Measurements from ENCODE around the gene KRTAP10-7. TPM values are rescaled to one million over a fixed set of nuclear protein-coding genes. Genes with fewer than 3 reads are reported as not detected.
A peak's percentile ranks its signal among the peaks of the same experiment; 100 is the strongest.
"Not testable (repeated sequence)": the region's sequence is repeated elsewhere in the genome, so short reads cannot be mapped to it uniquely, and the experiment has no call there.

Gene KRTAP10-7
- total RNA-seq, 1 donor from 2014 or later = not detected

GRCh38 chr21:44594406-44594916, 5.9 kb upstream of the KRTAP10-7 start:
- DNase-seq (ENCODE audit: low read depth) = no peak
- H3K27me3 ChIP-seq (ENCODE audit: control insufficient read depth, insufficient read depth, low read length) = peaks cover 14% of the 10 kb centered on the region
- H3K4me3 ChIP-seq (ENCODE audit: low read depth, low read length) = no peak overlapping the region
- no peaks in the 10 kb centered on the region for H3K36me3 ChIP-seq (ENCODE audit: control insufficient read depth, insufficient read depth, low read length)
- TF ChIP-seq, protein P1, sequence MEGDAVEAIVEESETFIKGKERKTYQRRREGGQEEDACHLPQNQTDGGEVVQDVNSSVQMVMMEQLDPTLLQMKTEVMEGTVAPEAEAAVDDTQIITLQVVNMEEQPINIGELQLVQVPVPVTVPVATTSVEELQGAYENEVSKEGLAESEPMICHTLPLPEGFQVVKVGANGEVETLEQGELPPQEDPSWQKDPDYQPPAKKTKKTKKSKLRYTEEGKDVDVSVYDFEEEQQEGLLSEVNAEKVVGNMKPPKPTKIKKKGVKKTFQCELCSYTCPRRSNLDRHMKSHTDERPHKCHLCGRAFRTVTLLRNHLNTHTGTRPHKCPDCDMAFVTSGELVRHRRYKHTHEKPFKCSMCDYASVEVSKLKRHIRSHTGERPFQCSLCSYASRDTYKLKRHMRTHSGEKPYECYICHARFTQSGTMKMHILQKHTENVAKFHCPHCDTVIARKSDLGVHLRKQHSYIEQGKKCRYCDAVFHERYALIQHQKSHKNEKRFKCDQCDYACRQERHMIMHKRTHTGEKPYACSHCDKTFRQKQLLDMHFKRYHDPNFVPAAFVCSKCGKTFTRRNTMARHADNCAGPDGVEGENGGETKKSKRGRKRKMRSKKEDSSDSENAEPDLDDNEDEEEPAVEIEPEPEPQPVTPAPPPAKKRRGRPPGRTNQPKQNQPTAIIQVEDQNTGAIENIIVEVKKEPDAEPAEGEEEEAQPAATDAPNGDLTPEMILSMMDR (IDR thresholded peaks at IDR 0.05; ENCODE audit: insufficient read depth, low read length, poor library complexity, severe bottlenecking) = no peak

DNA sequence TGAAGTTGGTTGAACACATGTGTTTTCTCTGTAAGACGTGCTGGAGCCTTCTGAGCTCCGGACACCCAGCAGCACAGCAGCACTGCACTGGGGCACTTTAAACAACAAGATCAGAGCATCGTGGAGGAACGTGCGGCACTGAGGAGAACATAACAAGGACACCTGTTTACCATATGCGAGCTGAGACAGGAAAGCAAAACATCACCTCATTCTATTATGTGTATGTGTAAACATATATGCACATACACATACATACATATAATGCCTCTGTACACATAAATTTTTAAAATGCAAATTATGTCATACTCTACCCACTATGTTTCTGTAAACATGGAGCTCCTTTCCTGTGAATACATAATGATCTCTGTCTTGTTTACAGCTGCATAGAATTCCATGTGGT, 4.9 kb upstream of the KRTAP10-7 start:
- H3K4me3 ChIP-seq (ENCODE audit: low read depth, low read length) = no peak overlapping the region
- no peaks in the 10 kb centered on the region for H3K36me3 ChIP-seq (ENCODE audit: control insufficient read depth, insufficient read depth, low read length)
- peaks cover 14% of the 10 kb centered on the region for H3K27me3 ChIP-seq (ENCODE audit: control insufficient read depth, insufficient read depth, low read length)
- DNase-seq (ENCODE audit: low read depth) = no peak
- TF ChIP-seq, protein P1 (IDR thresholded peaks at IDR 0.05; ENCODE audit: insufficient read depth, low read length, poor library complexity, severe bottlenecking) = no peak

- H3K4me3 ChIP-seq (ENCODE audit: low read depth, low read length) = no peak overlapping the region
- H3K36me3 ChIP-seq (ENCODE audit: control insufficient read depth, insufficient read depth, low read length) = no peaks in the 10 kb centered on the region
- H3K27me3 ChIP-seq (ENCODE audit: control insufficient read depth, insufficient read depth, low read length) = peaks cover 14% of the 10 kb centered on the region
- peak; percentile 43 for DNase-seq (ENCODE audit: low read depth)
- TF ChIP-seq, protein P1 (IDR thresholded peaks at IDR 0.05; ENCODE audit: insufficient read depth, low read length, poor library complexity, severe bottlenecking) = peak; percentile 4
Observed at GRCh38 chr21:44596068-44596725, 4.2 kb upstream of the KRTAP10-7 start.

- TF ChIP-seq, protein P1 (IDR thresholded peaks at IDR 0.05; ENCODE audit: insufficient read depth, low read length, poor library complexity, severe bottlenecking) = no peak
- Histone ChIP-seq H3K36me3 (ENCODE audit: control insufficient read depth, insufficient read depth, low read length) (no peaks in the 10 kb centered on the region), H3K27me3 (ENCODE audit: control insufficient read depth, insufficient read depth, low read length) (peaks cover 6% of the 10 kb centered on the region), H3K4me3 (ENCODE audit: low read depth, low read length) (no peak overlapping the region)
- DNase-seq (ENCODE audit: low read depth) = no peak
Observed at GRCh38 chr21:44598061-44598460, 2.3 kb upstream of the KRTAP10-7 start.

- no peaks in the 10 kb centered on the region for H3K27me3 ChIP-seq (ENCODE audit: control insufficient read depth, insufficient read depth, low read length)
- no peak for DNase-seq (ENCODE audit: low read depth)
- TF ChIP-seq, protein P1 (IDR thresholded peaks at IDR 0.05; ENCODE audit: insufficient read depth, low read length, poor library complexity, severe bottlenecking) = no peak
- no peaks in the 10 kb centered on the region for H3K36me3 ChIP-seq (ENCODE audit: control insufficient read depth, insufficient read depth, low read length)
- no peak overlapping the region for H3K4me3 ChIP-seq (ENCODE audit: low read depth, low read length)
Observed at GRCh38 chr21:44599264-44600029, 950 bp upstream of the KRTAP10-7 start.

GRCh38 chr21:44601091-44601490, 694 bp downstream of the KRTAP10-7 start:
- not testable (repeated sequence) for H3K27me3 ChIP-seq (ENCODE audit: control insufficient read depth, insufficient read depth, low read length); H3K36me3 ChIP-seq (ENCODE audit: control insufficient read depth, insufficient read depth, low read length); H3K4me3 ChIP-seq (ENCODE audit: low read depth, low read length); DNase-seq (ENCODE audit: low read depth)

Measured in kidney epithelial cell (primary cell).